ENCODE measurements around the gene DEDD2. TPM values are rescaled to one million over a fixed set of nuclear protein-coding genes. Genes with fewer than 3 reads are reported as not detected.

The DEDD2 gene
- polyA plus RNA-seq, 3 donors: 14.1 to 17.9 (median 15.7) TPM

DNA sequence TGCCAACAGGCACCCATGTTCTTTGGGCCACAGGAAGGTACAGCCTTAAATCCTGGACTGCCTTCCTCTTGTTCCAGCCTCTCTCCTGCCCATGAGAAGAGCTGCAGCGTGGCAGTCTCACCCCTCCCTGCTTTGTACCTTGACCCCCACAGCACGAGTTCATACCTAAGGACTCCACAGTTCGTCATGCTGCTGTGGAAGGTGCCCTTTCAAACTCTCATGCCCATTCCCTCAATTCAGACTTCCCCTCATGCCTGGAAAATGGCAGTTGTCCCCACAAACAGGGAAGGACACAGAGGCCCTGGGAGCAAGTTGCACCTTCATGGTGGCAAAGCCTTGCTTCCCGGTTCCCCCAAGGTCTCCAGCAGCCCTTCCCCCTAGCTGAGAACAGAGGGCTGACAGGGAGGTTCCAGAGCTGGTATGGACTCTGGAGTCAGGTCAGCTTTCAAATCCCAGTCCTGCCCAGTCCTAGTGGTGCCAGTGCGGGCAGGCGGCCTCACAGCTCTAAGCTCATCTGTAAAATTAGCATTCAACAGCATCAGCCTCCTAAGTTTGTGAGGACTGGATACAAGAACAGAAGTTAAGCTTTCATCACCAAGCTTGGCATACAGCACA lies 16.3 kb upstream of the DEDD2 start:
- WGBS, 3 donors: 81 to 92% (median 92%) methylated on average over 6 of the region's 6 CpGs
- no peak overlapping the region for H3K27ac ChIP-seq (ENCODE audit: low read depth, low read length)

GRCh38 chr19:42233106-42233505 lies 15.6 kb upstream of the DEDD2 start:
- 66 to 84% (median 80%) methylated on average over 7 of the region's 7 CpGs for WGBS, 3 donors
- no peak overlapping the region for H3K27ac ChIP-seq (ENCODE audit: low read depth, low read length)

- 91 to 95% (median 92%) methylated on average over 10 of the region's 10 CpGs for WGBS, 3 donors
- H3K27ac ChIP-seq (ENCODE audit: low read depth, low read length): no peak overlapping the region
Measured at GRCh38 chr19:42232435-42232834, 15.0 kb upstream of the DEDD2 start.

GRCh38 chr19:42230571-42230970 lies 13.1 kb upstream of the DEDD2 start:
- H3K27ac ChIP-seq (ENCODE audit: low read depth, low read length): no peak overlapping the region

GRCh38 chr19:42229855-42230351 lies 12.4 kb upstream of the DEDD2 start:
- no peak overlapping the region for H3K27ac ChIP-seq (ENCODE audit: low read depth, low read length)
- WGBS, 3 donors: 21 to 48% (median 41%) methylated on average over 8 of the region's 8 CpGs

More at GRCh38 chr19:42230571-42230970, 13.1 kb upstream of the DEDD2 start:
- WGBS, 3 donors: 77 to 86% (median 84%) methylated on average over 4 of the region's 4 CpGs

DNA sequence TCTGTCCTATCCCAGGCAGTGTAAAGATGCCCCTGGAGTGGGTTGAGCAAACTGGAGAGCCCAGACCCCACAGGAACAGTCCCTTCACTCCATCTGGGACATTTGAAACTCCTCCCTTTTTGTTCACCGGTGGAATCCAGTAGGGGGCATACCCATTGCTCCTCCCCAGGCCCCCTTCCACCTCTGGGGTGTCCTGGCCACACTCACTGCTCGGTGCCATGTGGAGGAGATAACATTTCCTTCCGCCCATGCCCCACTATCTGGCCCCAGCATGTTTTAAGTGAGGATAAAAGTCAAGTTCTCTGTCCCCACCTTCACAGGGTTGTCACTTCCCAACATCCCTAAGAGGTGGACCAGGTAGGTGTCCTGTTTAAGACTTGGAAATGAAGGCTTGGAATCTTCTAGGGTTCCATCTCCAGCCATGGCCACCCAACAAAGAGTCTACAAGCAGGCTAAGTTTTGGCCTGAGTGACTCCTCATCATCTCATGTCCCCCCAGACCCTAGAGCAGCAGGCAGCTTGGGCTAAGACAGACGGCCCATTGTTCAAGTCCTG lies 11.9 kb upstream of the DEDD2 start:
- 66 to 80% (median 79%) methylated on average over 4 of the region's 4 CpGs for WGBS, 3 donors

GRCh38 chr19:42228641-42229040 lies 11.2 kb upstream of the DEDD2 start:
- 56 to 80% (median 79%) methylated on average over 4 of the region's 4 CpGs for WGBS, 3 donors
- H3K27ac ChIP-seq (ENCODE audit: low read depth, low read length): no peak overlapping the region

More for the DNA sequence above, 11.9 kb upstream of the DEDD2 start:
- H3K27ac ChIP-seq (ENCODE audit: low read depth, low read length): no peak overlapping the region

- WGBS, 3 donors: 88 to 100% (median 96%) methylated on average over 1 of the region's 1 CpG
- H3K27ac ChIP-seq (ENCODE audit: low read depth, low read length): no peak overlapping the region
Measured at GRCh38 chr19:42226886-42227285, 9.4 kb upstream of the DEDD2 start.

GRCh38 chr19:42225718-42226292 lies 8.3 kb upstream of the DEDD2 start:
- no peak overlapping the region for H3K27ac ChIP-seq (ENCODE audit: low read depth, low read length)
- 95 to 97% (median 95%) methylated on average over 33 of the region's 33 CpGs for WGBS, 3 donors

DNA sequence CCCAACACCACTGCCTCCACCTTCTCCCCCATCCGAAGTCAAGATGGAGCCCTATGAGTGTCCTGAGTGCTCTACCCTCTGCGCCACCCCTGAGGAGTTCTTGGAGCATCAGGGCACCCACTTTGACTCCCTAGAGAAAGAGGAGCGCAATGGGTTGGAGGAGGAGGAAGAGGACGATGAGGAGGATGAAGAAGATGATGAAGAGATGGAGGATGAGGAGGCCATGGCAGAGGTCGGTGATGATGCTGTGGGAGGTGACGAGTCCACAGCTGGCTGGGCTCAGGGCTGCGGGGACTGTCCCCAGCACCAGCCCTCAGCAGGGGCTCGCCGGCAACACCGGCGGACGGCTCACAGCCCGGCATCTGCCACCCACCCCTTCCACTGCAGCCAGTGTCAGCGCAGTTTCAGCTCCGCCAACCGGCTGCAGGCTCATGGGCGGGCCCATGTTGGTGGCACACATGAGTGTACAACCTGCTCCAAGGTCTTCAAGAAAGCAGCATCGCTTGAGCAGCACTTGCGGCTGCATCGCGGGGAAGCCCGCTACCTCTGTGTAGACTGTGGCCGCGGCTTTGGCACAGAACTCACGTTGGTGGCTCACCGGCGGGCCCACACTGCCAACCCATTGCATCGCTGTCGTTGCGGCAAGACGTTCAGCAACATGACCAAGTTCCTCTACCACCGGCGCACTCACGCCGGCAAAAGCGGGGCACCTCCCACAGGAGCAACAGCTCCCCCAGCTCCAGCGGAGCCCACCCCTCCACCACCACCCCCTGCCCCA lies 7.7 kb upstream of the DEDD2 start:
- 94 to 96% (median 95%) methylated on average over 36 to 37 of the region's 37 CpGs for WGBS, 3 donors

DNA sequence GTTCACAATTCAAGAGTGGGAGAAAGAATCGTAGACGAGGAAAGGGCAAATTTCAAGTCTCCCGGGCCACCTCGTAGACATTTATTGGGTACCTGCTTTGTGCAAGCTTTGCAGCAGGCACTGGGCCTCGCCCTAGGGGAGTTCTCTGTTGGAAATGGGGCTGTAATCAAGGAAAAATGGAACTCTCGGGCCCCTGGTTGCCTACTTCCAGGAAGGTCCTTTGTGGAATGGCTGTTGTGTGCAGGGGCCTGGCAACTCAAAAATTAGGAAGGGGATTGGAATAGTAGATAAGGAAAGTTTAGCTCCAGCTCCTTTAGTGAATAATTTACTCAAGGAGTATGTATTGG lies 3.2 kb upstream of the DEDD2 start:
- no peak overlapping the region for H3K27ac ChIP-seq (ENCODE audit: low read depth, low read length)
- 2 to 3% (median 2%) methylated on average over 6 of the region's 6 CpGs for WGBS, 3 donors

More for the DNA sequence above, 7.7 kb upstream of the DEDD2 start:
- no peak overlapping the region for H3K27ac ChIP-seq (ENCODE audit: low read depth, low read length)

- no peak within 1 kb of the TSS for H3K27ac ChIP-seq (ENCODE audit: low read depth, low read length)
- WGBS, 3 donors: 0 to 1% (median 1%) methylated on average over 51 to 53 of the region's 53 CpGs
Measured at GRCh38 chr19:42219812-42220750, 2.6 kb upstream of the DEDD2 start, which contains the start of gene ZNF526. Gene ZNF526, plus strand, starts transcription at chr19:42220312. Its CDS starts 4,092 bp downstream, at chr19:42224404.

- WGBS, 3 donors: 1 to 4% (median 3%) methylated on average over 64 to 79 of the region's 79 CpGs
- H3K27ac ChIP-seq (ENCODE audit: low read depth, low read length): no peak overlapping the region
Measured at GRCh38 chr19:42216653-42217519, 591 bp downstream of the DEDD2 start.

- no peak overlapping the region for H3K27ac ChIP-seq (ENCODE audit: low read depth, low read length)
- WGBS, 3 donors: 63 to 75% (median 75%) methylated on average over 11 of the region's 11 CpGs
Measured at GRCh38 chr19:42214810-42215485, 2.5 kb downstream of the DEDD2 start.

DNA sequence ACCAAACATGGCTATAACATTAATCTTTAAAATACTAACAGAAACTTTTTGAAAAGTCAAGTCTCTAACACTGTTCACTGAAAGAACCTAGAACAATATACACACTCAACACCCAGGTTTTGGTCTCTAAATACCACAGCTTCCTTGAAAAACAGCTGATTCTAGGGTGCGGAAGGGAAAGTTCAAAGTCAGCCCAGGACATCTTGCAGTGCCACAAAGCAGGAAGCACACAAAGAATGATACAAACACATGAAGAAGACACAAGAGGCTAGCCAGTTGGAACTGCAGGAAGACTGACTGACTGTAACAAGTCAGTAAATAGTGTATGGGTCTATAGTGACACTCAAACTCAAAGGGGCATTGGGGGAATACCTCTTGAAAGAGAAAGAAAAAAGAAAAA lies 4.6 kb downstream of the DEDD2 start:
- WGBS, 3 donors: 73 to 84% (median 77%) methylated on average over 1 of the region's 1 CpG
- H3K27ac ChIP-seq (ENCODE audit: low read depth, low read length): no peak overlapping the region

- no peak overlapping the region for H3K27ac ChIP-seq (ENCODE audit: low read depth, low read length)
- WGBS, 3 donors: 50 to 95% (median 87%) methylated on average over 11 of the region's 11 CpGs
Measured at GRCh38 chr19:42208612-42209011, 8.9 kb downstream of the DEDD2 start.

Measured in adipose tissue (tissue), 3 donors.